GM20000 (cell line): Measurements from ENCODE around the gene NOXA1.

Source experiments
- DNase-seq: peaks from one replicate; pipeline ENCODE4 v3.0.0; 2012; ENCODE audit warnings: low spot score
- CTCF ChIP-seq: IDR thresholded peaks from 2 replicates; pipeline ENCODE4 v1.5.1; 2012; ENCODE audit warnings: mild to moderate bottlenecking, control low read depth; ENCODE audit errors: extremely low read depth, missing control alignments

NOXA1 gene

GRCh38 chr9:137379761-137380161 is 43.4 kb upstream of the NOXA1 start:
- TF ChIP-seq CTCF = no peak
- DNase-seq = no peak

GRCh38 chr9:137380171-137380570 is 43.0 kb upstream of the NOXA1 start:
- TF ChIP-seq CTCF = no peak
- no peak for DNase-seq

- DNase-seq = no peak
These were observed 42.6 kb upstream of the NOXA1 start for GRCh38 chr9:137380606-137381005.

GRCh38 chr9:137381501-137382443 is 41.4 kb upstream of the NOXA1 start:
- DNase-seq = no peak
- TF ChIP-seq CTCF = no peak

More at GRCh38 chr9:137380606-137381005, 42.6 kb upstream of the NOXA1 start:
- no peak for TF ChIP-seq CTCF

GRCh38 chr9:137382444-137383080 is 40.6 kb upstream of the NOXA1 start:
- no peak for TF ChIP-seq CTCF
- DNase-seq = no peak

GRCh38 chr9:137383081-137383783 is 40.0 kb upstream of the NOXA1 start:
- no peak for TF ChIP-seq CTCF
- DNase-seq = no peak
